K562 (cell line): Measurements from ENCODE around the gene TNIK.

Experiments
- CTBP1 ChIP-seq: fragments of 450-650 bp; IDR thresholded peaks from 2 replicates; pipeline ENCODE4 v1.6.1; 2016; ENCODE audit warnings: borderline replicate concordance
- CTCF ChIP-seq, 3 experiments: IDR thresholded peaks in 2 of 3; conservative IDR thresholded peaks in 1 of 3; 2 replicates each; pipeline ENCODE4 v1.5.1; 2011 to 2012; ENCODE audit warnings: low read length in 3 of 3, mild to moderate bottlenecking in 3 of 3, control low read depth in 2 of 3, improper control_type of control experiment in 1 of 3, inconsistent platforms in 1 of 3, low read depth in 1 of 3, mixed read lengths in 1 of 3, moderate library complexity in 1 of 3; ENCODE audit not compliant: insufficient read depth in 2 of 3
- E2F3 ChIP-seq: fragments of 250-450 bp; sonication (Bioruptor Pico); IDR thresholded peaks from 2 replicates; pipeline ENCODE4 v1.4.0; 2020; ENCODE audit warnings: mild to moderate bottlenecking
- ESRRB ChIP-seq: fragments of 250-450 bp; sonication (Bioruptor Pico); IDR thresholded peaks from 2 replicates; pipeline ENCODE4 v1.5.0; 2020; ENCODE audit warnings: mild to moderate bottlenecking, moderate library complexity, borderline replicate concordance
- FOXJ3 ChIP-seq: sonication (generic); formaldehyde crosslinking; IDR thresholded peaks from 2 replicates; pipeline ENCODE4 v1.4.0; 2020; ENCODE audit warnings: mild to moderate bottlenecking, missing genetic modification reagents
- KDM5B ChIP-seq: fragments of 200-600 bp; sonication (generic); IDR thresholded peaks from 2 replicates; pipeline ENCODE4 v1.6.1; 2012; ENCODE audit warnings: low read depth, mild to moderate bottlenecking, moderate library complexity, low read length, control low read depth, inconsistent platforms; ENCODE audit not compliant: insufficient replicate concordance
- NFE2L1 ChIP-seq: fragments of 450-650 bp; IDR thresholded peaks from 2 replicates; pipeline ENCODE4 v1.6.1; 2016; ENCODE audit warnings: missing genetic modification characterization, low read depth, mild to moderate bottlenecking, missing compliant biosample characterization, moderate library complexity, borderline replicate concordance
- POLR2A ChIP-seq: fragments of 450-650 bp; conservative IDR thresholded peaks from 2 replicates; pipeline ENCODE4 v1.6.1; 2016
- PURB ChIP-seq: sonication (generic); formaldehyde crosslinking; IDR thresholded peaks from 2 replicates; pipeline ENCODE4 v1.9.0; 2021; ENCODE audit warnings: low read depth, mild to moderate bottlenecking, missing genetic modification reagents
- RAD21 ChIP-seq, 2 experiments: fragments of 250-450 bp in 1 of 2; fragments of 450-650 bp in 1 of 2; sonication (Bioruptor Pico) in 1 of 2; formaldehyde crosslinking in 1 of 2; IDR thresholded peaks in 1 of 2; conservative IDR thresholded peaks in 1 of 2; 2 replicates each; pipeline versions ENCODE4 v1.4.0 to v1.8.0; 2020 to 2022; ENCODE audit warnings: mild to moderate bottlenecking in 2 of 2, moderate library complexity in 1 of 2
- SMARCC2 ChIP-seq: fragments of 450-650 bp; IDR thresholded peaks from 2 replicates; pipeline ENCODE4 v1.6.1; 2017; ENCODE audit warnings: antibody characterized with exemption, moderate library complexity, mild to moderate bottlenecking, low read depth
- SMARCE1 ChIP-seq: fragments of 450-650 bp; IDR thresholded peaks from 2 replicates; pipeline ENCODE4 v1.7.1; 2016; ENCODE audit warnings: mild to moderate bottlenecking
- ZNF41 ChIP-seq: fragments of 250-450 bp; sonication (Bioruptor Pico); conservative IDR thresholded peaks from 2 replicates; pipeline ENCODE4 v1.4.0; 2020; ENCODE audit warnings: mild to moderate bottlenecking

DNA sequence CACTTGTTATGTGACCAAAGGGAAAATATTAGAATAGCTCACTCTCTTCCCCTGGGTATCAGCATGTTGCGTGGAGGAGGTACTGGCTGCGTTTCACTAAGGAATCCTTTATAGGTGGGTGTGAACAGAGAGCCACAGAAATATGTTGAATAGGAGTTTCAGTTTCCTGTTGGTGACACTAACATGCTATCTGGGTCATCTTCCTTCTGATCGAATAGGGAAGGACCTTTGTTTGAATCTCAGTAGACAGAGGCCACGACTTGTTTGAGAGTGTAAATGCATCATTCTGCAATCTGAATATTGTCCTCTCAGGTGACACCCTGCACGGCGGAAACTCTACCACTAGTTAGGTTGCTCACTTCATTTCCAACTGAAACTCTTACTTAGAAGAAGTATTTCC lies 275.8 kb downstream of the TNIK start:
- TF ChIP-seq KDM5B: no peak
- TF ChIP-seq POLR2A: no peak
- TF ChIP-seq ESRRB (CRISPR knock-in tag): no peak
- TF ChIP-seq CTCF (IDR thresholded peaks at IDR 0.05 in 2 of 3, conservative IDR thresholded peaks at IDR 0.05 in 1 of 3; ENCODE audit: insufficient read depth in 2 of 3, low read depth in 1 of 3, low read length in 3 of 3): no peak
- TF ChIP-seq SMARCE1: no peak
- no peak for TF ChIP-seq RAD21 (CRISPR knock-in tag; conservative IDR thresholded peaks at IDR 0.05 in 1 of 2, IDR thresholded peaks at IDR 0.05 in 1 of 2)
- no peak for TF ChIP-seq PURB (CRISPR knock-in tag)
- TF ChIP-seq CTBP1: no peak
- TF ChIP-seq ZNF41: no peak
- TF ChIP-seq FOXJ3: no peak
- TF ChIP-seq E2F3: no peak
- no peak for TF ChIP-seq SMARCC2
- no peak for TF ChIP-seq NFE2L1 (tag)
